GM12865 (cell line): Measurements from ENCODE around the gene LBX2.

Source experiments
- DNase-seq: peaks from one replicate; pipeline ENCODE4 v3.0.0; 2010; ENCODE audit warnings: low read depth
- H3K4me3 ChIP-seq: 2 replicates; pipeline ENCODE4 v1.5.1; 2011; ENCODE audit warnings: mild to moderate bottlenecking, low read depth, low read length, control low read depth
- TF ChIP-seq, protein P1 (sequence below): IDR thresholded peaks from 2 replicates; pipeline ENCODE4 v1.5.1; 2011; ENCODE audit warnings: low read length, control low read depth, low read depth, inconsistent platforms; ENCODE audit not compliant: insufficient read depth; ENCODE audit errors: missing control alignments

LBX2 gene

DNA sequence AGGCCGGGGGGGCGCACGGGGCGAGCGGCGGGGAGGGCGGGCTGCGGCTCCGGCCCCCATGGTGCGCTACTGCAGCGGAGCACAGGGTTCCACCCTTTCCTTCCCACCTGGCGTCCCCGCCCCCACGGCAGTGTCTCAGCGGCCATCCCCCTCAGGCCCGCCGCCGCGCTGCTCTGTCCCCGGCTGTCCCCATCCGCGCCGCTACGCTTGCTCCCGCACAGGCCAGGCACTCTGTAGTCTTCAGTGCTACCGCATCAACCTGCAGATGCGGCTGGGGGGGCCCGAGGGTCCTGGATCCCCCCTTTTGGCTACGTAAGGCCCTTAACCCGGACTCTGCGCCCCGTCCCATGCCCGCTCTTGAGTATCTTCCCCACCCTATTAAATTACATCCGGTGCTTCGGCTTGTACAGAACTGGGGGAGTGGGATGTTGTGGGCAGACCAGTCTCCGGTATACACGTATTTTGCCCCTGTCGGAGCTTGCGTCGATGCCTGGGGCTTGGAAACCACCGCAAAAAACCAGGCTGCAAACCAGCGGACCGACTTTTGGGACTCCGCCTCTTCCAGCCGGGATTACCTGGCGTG lies 41.8 kb downstream of the LBX2 start:
- TF ChIP-seq, protein P1, sequence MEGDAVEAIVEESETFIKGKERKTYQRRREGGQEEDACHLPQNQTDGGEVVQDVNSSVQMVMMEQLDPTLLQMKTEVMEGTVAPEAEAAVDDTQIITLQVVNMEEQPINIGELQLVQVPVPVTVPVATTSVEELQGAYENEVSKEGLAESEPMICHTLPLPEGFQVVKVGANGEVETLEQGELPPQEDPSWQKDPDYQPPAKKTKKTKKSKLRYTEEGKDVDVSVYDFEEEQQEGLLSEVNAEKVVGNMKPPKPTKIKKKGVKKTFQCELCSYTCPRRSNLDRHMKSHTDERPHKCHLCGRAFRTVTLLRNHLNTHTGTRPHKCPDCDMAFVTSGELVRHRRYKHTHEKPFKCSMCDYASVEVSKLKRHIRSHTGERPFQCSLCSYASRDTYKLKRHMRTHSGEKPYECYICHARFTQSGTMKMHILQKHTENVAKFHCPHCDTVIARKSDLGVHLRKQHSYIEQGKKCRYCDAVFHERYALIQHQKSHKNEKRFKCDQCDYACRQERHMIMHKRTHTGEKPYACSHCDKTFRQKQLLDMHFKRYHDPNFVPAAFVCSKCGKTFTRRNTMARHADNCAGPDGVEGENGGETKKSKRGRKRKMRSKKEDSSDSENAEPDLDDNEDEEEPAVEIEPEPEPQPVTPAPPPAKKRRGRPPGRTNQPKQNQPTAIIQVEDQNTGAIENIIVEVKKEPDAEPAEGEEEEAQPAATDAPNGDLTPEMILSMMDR, result no peak
- peak overlapping the region; percentile 79 for H3K4me3 ChIP-seq
- DNase-seq, result peak; percentile 90

DNA sequence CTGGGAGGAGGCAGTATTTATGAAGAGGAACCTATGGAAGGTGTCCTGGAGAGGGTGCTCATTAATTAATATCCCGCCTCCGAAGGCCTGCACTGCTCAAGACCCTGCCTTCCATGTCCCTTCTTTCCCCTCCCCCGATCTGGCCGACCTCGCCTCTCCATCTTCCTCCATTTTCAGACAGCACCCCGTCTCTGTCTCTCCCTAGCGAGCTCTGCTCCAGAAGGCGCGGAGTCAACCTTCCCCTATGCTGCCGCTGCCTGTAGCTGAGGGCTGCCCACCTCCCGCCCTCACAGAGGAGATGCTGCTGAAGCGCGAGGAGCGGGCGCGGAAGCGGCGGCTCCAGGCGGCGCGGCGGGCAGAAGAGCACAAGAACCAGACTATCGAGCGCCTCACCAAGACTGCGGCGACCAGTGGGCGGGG lies 42.3 kb downstream of the LBX2 start:
- TF ChIP-seq, protein P1, result no peak
- peak overlapping the region; percentile 79 for H3K4me3 ChIP-seq
- DNase-seq, result no peak

DNA sequence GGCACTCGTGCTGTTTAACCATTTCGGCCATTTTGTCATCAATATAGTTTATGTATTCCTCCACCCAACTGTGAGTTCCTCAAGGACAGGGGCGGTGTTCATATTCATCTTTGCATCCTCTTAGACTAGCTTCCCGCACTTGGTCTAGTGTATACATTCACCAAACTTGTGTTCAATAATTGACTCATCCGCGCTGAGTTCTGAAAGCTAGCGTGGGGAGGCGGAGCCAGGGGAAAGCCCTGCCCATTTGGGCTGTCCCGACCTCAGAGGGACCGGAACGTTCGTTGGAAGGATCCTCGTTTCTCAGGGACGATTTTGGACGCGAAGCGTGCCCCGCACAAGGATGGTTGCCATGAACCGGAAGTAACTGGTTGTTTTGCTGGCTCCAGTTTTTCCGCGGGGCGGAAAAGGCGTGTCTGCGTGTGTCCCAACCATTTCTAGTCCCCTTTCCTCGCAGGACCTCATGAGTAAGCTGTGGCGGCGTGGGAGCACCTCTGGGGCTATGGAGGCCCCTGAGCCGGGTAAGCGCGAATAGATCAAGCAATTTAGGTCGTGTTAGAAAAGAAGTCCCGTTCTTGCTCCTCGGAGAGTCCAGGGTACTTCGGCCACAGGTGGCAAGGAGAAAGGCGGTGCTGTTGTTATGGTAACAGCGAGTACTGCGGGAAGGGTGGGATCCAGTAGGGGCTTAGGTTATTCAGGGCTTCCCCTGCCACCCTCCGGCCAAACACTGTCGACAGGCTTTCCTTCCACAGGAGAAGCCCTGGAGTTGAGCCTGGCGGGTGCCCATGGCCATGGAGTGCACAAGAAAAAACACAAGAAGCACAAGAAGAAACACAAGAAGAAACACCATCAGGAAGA lies 44.5 kb downstream of the LBX2 start, which contains the start of gene INO80B:
Gene INO80B (plus strand): TSS at position 434 of the 858 bp plus-strand sequence. CDS start 30 bp downstream, at position 464.
- TF ChIP-seq, protein P1, result no peak
- DNase-seq, result peak; percentile 99
- H3K4me3 ChIP-seq, result peak within 1 kb of the TSS; percentile 88

DNA sequence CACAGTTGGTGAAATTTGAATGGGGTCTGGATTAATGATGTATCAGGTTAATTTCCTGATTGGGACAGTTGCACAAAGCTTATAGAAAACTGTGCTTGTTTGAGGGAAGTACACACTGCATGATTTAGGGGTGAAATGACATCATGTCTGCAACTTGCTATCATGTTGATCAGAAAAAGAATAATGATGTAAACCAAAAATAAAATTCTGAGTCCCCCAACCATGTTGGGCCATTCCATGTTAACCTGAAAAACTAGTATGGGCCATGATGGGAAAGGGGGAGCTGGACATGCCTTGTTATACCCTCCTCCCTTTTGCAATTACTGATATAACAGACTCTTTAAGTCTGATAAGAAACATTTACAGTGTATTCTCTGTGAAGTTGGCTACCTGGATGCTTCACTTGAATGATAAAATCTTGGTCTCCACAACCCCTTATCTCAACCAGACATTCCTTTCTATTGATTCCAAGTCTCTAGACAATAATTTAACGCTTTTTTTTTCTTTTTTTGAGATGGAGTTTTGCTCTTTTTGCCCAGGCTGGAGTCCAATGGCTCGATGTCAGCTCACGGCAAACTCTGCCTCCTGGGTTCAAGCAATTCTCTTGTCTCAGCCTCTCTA lies 48.7 kb downstream of the LBX2 start:
- no peak for DNase-seq
- no peak overlapping the region for H3K4me3 ChIP-seq
- TF ChIP-seq, protein P1, result no peak

DNA sequence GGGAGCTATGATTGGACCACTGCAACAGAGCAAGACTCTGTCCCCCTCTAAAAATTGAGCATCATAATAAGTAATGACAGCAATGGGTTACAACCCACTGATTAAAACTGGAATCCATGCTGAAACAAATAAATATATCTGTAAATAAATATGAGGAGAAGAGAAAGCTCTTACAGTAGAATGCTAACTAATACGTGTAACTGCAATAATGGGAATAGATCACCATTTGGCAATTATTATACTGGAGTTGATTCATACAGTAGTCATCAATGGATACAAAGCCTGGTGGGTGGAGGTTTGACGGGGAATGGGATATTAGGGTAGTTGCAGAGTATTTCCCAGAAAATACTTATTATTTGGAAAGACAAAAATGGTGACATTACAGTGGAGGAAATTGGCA lies 50.6 kb downstream of the LBX2 start:
- DNase-seq, result no peak
- no peak overlapping the region for H3K4me3 ChIP-seq
- TF ChIP-seq, protein P1, result no peak
